H1 (cell line): ENCODE results near the gene ZNF227. TPM values are rescaled to one million over a fixed set of nuclear protein-coding genes. Genes with fewer than 3 reads are reported as not detected.

ENCODE experiments used
- ATF3 ChIP-seq: IDR thresholded peaks from 2 replicates; pipeline ENCODE4 v1.6.1; 2011; ENCODE audit warnings: low read depth, mild to moderate bottlenecking, low read length; ENCODE audit not compliant: insufficient read depth
- polyA plus RNA-seq, 7 experiments: library from polyadenylated mRNA; depleted of rRNA in 3 of 7; stranded (reverse) in 5 of 7; unstranded in 2 of 7; fragments of >200 nt in 5 of 7; fragments of 200-250 nt in 2 of 7; gene quantifications; 1 replicate in 5 of 7; 2 replicates in 1 of 7; 4 replicates in 1 of 7; pipeline versions ENCODE4 v1.2.1 to v1.2.3, GENCODE V29; 2011 to 2013; ENCODE audit warnings: missing spikeins in 2 of 7, mixed read lengths in 2 of 7
- total RNA-seq: library from RNA; stranded (reverse); fragmentation: NEBNext Ultra II Directional; extraction: Animal tissue kit (Norgen Biotek cat#: 25700); gene quantifications from 2 replicates; pipeline ENCODE4 v1.2.1, GENCODE V29; 2021

The ZNF227 gene
- total and polyA plus RNA-seq, 2 of the 8 experiments (the other 6 are each of a cell fraction or from before 2014, with no cell fraction given), result 4.9 to 23.9 TPM

- TF ChIP-seq ATF3, result no peak
Measured at GRCh38 chr19:44277331-44277730, 65.0 kb downstream of the ZNF227 start (continued).
